AG04450 (cell line): ENCODE results near the gene CNTNAP5. TPM values are rescaled to one million over a fixed set of nuclear protein-coding genes. Genes with fewer than 3 reads are reported as not detected.

Source experiments
- CTCF ChIA-PET: fragments of 300-600, 350-600 bp; formaldehyde crosslinking; extraction: SDS; loops from one replicate; lab custom pipeline; 2022; ENCODE audit warnings: antibody characterized with exemption, inconsistent platforms; lab: Charles Lee
- POLR2A ChIA-PET: fragments of 350-600 bp; formaldehyde crosslinking; extraction: SDS; loops from one replicate; lab custom pipeline; 2021; ENCODE audit warnings: antibody characterized with exemption, inconsistent platforms; lab: Yijun Ruan, JAX
- DNase-seq: peaks from one replicate; pipeline ENCODE4 v3.0.0-alpha.2; 2011; ENCODE audit warnings: low read depth, low spot score
- H3K27ac ChIP-seq: one replicate; pipeline ENCODE4 v1.5.1; 2012; ENCODE audit warnings: low read depth, low read length, control low read depth
- H3K27me3 ChIP-seq: one replicate; pipeline ENCODE4 v1.6.0; 2012; ENCODE audit warnings: low read length; ENCODE audit not compliant: control insufficient read depth, insufficient read depth
- H3K4me3 ChIP-seq: 2 replicates; pipeline ENCODE4 v1.5.1; 2011; ENCODE audit warnings: mild to moderate bottlenecking, low read depth, low read length, control low read depth
- H3K9me3 ChIP-seq: 2 replicates; pipeline ENCODE4 v1.5.1; 2012; ENCODE audit warnings: low read length; ENCODE audit not compliant: control insufficient read depth, insufficient read depth
- CTCF ChIP-seq: IDR thresholded peaks from 2 replicates; pipeline ENCODE4 v1.5.1; 2011; ENCODE audit warnings: low read depth, low read length, control low read depth, inconsistent platforms
- polyA plus RNA-seq: library from polyadenylated mRNA; depleted of rRNA; stranded (reverse); fragments of >200 nt; gene quantifications from 2 replicates; pipeline ENCODE4 v1.2.3, GENCODE V29; 2011

Gene CNTNAP5
- polyA plus RNA-seq, 1 experiment: not detected

DNA sequence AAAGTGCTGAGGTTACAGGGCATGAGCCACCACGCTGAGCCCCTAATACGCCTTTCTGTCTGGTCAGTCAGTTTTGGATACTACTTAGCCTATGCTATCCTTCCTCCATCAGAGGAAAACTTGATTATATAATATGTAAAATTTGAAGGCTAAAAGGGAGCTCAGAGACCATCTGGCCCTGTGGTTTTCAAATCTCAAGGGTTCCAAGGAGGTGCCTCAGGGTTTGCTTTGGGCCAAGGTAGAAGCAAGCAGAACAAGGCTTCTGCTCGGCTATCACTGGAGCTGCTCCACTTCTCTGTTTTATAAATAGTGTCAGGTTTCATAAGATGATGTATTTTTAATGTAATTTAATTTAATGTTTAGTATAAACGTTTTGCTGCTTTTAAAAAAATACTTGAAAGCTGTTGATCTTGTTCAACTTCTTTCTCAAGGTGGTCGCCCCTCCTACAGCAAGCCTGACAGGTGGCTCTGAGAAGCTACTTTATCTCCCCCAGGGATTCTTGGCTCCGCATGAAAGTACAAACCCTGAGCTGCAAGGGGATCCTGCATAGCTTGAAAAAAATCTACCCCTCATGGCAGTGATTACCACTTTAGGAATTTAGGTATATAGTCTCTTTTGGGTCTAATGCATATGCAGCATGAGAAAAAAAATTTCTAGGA, 290.3 kb downstream of the CNTNAP5 start:
- Histone ChIP-seq H3K4me3 (no peak overlapping the region), H3K27me3 (no peaks in the 10 kb centered on the region), H3K9me3 (peaks cover 16% of the 10 kb centered on the region), H3K27ac (no peak overlapping the region)
- no peak for TF ChIP-seq CTCF
- DNase-seq: no peak
- POLR2A ChIA-PET: no interaction called here
- CTCF ChIA-PET: no interaction called here

DNA sequence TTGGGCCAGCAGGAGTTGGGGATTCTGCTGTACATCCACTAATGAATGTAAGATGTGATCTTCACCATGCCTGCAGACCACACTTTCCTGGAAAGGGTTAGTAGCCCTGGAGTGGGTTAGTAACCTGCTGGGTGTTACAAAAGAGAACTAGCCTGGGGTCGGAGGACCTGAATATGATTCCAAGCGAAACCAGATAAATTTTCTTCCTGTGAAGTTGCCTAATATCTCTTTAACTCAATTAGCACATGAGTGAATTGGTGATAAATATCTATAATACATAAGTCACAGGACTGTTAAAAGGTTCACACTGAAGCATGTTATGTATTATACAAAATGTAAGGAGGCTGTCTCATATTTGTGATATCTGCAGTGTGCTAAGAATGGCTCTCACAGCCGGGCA, 291.0 kb downstream of the CNTNAP5 start:
- H3K27ac ChIP-seq: no peak overlapping the region
- TF ChIP-seq CTCF: no peak
- ChIA-PET CTCF (no interaction called here), POLR2A (no interaction called here)
- no peaks in the 10 kb centered on the region for H3K27me3 ChIP-seq
- H3K4me3 ChIP-seq: no peak overlapping the region
- H3K9me3 ChIP-seq: peaks cover 18% of the 10 kb centered on the region
- DNase-seq: no peak

GRCh38 chr2:124316881-124317605, 292.0 kb downstream of the CNTNAP5 start:
- Histone ChIP-seq H3K4me3 (no peak overlapping the region), H3K9me3 (peaks cover 18% of the 10 kb centered on the region), H3K27ac (no peak overlapping the region), H3K27me3 (no peaks in the 10 kb centered on the region)
- CTCF ChIA-PET: no interaction called here
- POLR2A ChIA-PET: no interaction called here
- TF ChIP-seq CTCF: no peak
- DNase-seq: no peak

- Histone ChIP-seq H3K27ac (no peak overlapping the region), H3K27me3 (no peaks in the 10 kb centered on the region), H3K9me3 (peaks cover 14% of the 10 kb centered on the region), H3K4me3 (no peak overlapping the region)
- TF ChIP-seq CTCF: no peak
- CTCF ChIA-PET: no interaction called here
- POLR2A ChIA-PET: no interaction called here
- no peak for DNase-seq
These were observed 292.5 kb downstream of the CNTNAP5 start for GRCh38 chr2:124317628-124318027.

- POLR2A ChIA-PET: no interaction called here
- no peak overlapping the region for H3K4me3 ChIP-seq
- CTCF ChIA-PET: no interaction called here
- H3K27me3 ChIP-seq: no peaks in the 10 kb centered on the region
- H3K9me3 ChIP-seq: peaks cover 14% of the 10 kb centered on the region
- no peak overlapping the region for H3K27ac ChIP-seq
- no peak for DNase-seq
- TF ChIP-seq CTCF: no peak
These were observed 293.8 kb downstream of the CNTNAP5 start for GRCh38 chr2:124318913-124319312.
